H1 (cell line): ENCODE measurements around the gene MOB2. TPM values are rescaled to one million over a fixed set of nuclear protein-coding genes. Genes with fewer than 3 reads are reported as not detected.
A peak's percentile ranks its signal among the peaks of the same experiment; 100 is the strongest.

Experiments used
- CTCF ChIA-PET: fragments of 300-600 bp; sonication (Branson Sonifier 250); formaldehyde crosslinking; loops from one replicate; lab custom pipeline; 2021; ENCODE audit not compliant: partially characterized antibody; lab: Charles Lee
- POLR2A ChIA-PET: fragments of 300-600 bp; sonication (Branson Sonifier 250); formaldehyde crosslinking; loops from one replicate; lab custom pipeline; 2021; ENCODE audit warnings: inconsistent platforms; ENCODE audit not compliant: partially characterized antibody; lab: Charles Lee
- DNase-seq, 2 experiments: peaks; one replicate each; pipeline versions ENCODE4 v3.0.0 to v3.0.0-alpha.2; 2010 to 2022; ENCODE audit warnings: low spot score in 2 of 2, low read depth in 1 of 2, mixed read lengths in 1 of 2
- FAIRE-seq: peaks from 2 replicates; lab custom pipeline; 2011; peaks lifted over from hg19 to GRCh38; lab: Jason Lieb, UNC
- H2AFZ ChIP-seq: 2 replicates; pipeline ENCODE4 v1.8.1; 2012; ENCODE audit warnings: low read length, inconsistent platforms
- H2AK5ac ChIP-seq: 2 replicates; pipeline ENCODE4 v1.6.1; 2013; ENCODE audit warnings: low read depth, low read length
- H2BK120ac ChIP-seq: replicated peaks from 2 replicates; pipeline ENCODE3; 2013; ENCODE audit warnings: low read depth, low read length, inconsistent platforms
- H2BK12ac ChIP-seq: 2 replicates; pipeline ENCODE4 v1.6.1; 2013; ENCODE audit warnings: low read depth, low read length
- H2BK15ac ChIP-seq: 2 replicates; pipeline ENCODE4 v1.6.1; 2013; ENCODE audit warnings: low read length
- H2BK20ac ChIP-seq: 2 replicates; pipeline ENCODE4 v1.6.1; 2013; ENCODE audit warnings: low read length
- H2BK5ac ChIP-seq: 2 replicates; pipeline ENCODE4 v1.6.1; 2013; ENCODE audit warnings: low read depth, low read length
- H3K14ac ChIP-seq: 2 replicates; pipeline ENCODE4 v1.6.1; 2013; ENCODE audit warnings: inconsistent platforms; ENCODE audit not compliant: insufficient read length
- H3K18ac ChIP-seq: 2 replicates; pipeline ENCODE4 v1.6.1; 2013; ENCODE audit warnings: low read length; ENCODE audit errors: extremely low read depth
- H3K23ac ChIP-seq: 2 replicates; pipeline ENCODE4 v1.6.1; 2013; ENCODE audit warnings: inconsistent platforms; ENCODE audit not compliant: insufficient read length
- H3K23me2 ChIP-seq: 2 replicates; pipeline ENCODE4 v1.6.1; 2013; ENCODE audit warnings: low read depth, low read length
- H3K27ac ChIP-seq: 2 replicates; pipeline ENCODE4 v1.6.1; 2011; ENCODE audit warnings: low read depth, low read length, inconsistent platforms
- H3K27me3 ChIP-seq, 4 experiments: replicated peaks in 1 of 4; 1 replicate in 1 of 4; 2 replicates in 3 of 4; pipeline versions ENCODE4 v1.6.1 to v1.8.1; 2011 to 2013; ENCODE audit warnings: low read length in 3 of 4, mild to moderate bottlenecking in 3 of 4, inconsistent platforms in 2 of 4, mixed read lengths in 2 of 4, moderate library complexity in 1 of 4; ENCODE audit not compliant: control insufficient read depth in 3 of 4, insufficient read depth in 3 of 4; ENCODE audit errors: extremely low read depth in 1 of 4
- H3K36me3 ChIP-seq, 4 experiments: 2 replicates each; pipeline versions ENCODE4 v1.6.1 to v1.8.1; 2011 to 2013; ENCODE audit warnings: mild to moderate bottlenecking in 4 of 4, low read length in 3 of 4, moderate library complexity in 2 of 4, control low read depth in 1 of 4, inconsistent platforms in 1 of 4; ENCODE audit not compliant: insufficient read depth in 4 of 4, control insufficient read depth in 2 of 4
- H3K4ac ChIP-seq: replicated peaks from 2 replicates; pipeline ENCODE3; 2013; ENCODE audit warnings: low read length, low read depth, mixed read lengths, inconsistent platforms; ENCODE audit not compliant: insufficient read length
- H3K4me1 ChIP-seq, 4 experiments: replicated peaks in 1 of 4; 1 replicate in 1 of 4; 2 replicates in 3 of 4; pipeline versions ENCODE4 v1.6.1 to v1.8.1; 2011 to 2013; ENCODE audit warnings: low read length in 3 of 4, inconsistent platforms in 2 of 4, mixed read lengths in 1 of 4; ENCODE audit not compliant: insufficient read depth in 4 of 4, control insufficient read depth in 3 of 4
- H3K4me2 ChIP-seq, 2 experiments: 2 replicates each; pipeline versions ENCODE4 v1.6.1 to v1.8.1; 2011 to 2013; ENCODE audit warnings: low read depth in 2 of 2, low read length in 2 of 2, control low read depth in 1 of 2, inconsistent platforms in 1 of 2, mild to moderate bottlenecking in 1 of 2; ENCODE audit not compliant: insufficient read depth in 1 of 2
- H3K4me3 ChIP-seq, 4 experiments: fragments of 200-600, 300-600 bp in 1 of 4; sonication (generic), shearing (Covaris generic), sonication (Bioruptor Twin) in 1 of 4; 2 replicates each; pipeline versions ENCODE4 v1.5.1 to v1.8.1; 2011 to 2016; ENCODE audit warnings: low read length in 4 of 4, low read depth in 3 of 4, control low read depth in 2 of 4, inconsistent platforms in 2 of 4, mild to moderate bottlenecking in 2 of 4, mixed read lengths in 1 of 4, moderate library complexity in 1 of 4; ENCODE audit not compliant: insufficient read depth in 2 of 4; ENCODE audit errors: extremely low read depth in 1 of 4
- H3K56ac ChIP-seq: replicated peaks from 2 replicates; pipeline ENCODE3; 2013; ENCODE audit warnings: low read depth, mild to moderate bottlenecking, mixed read lengths, low read length, inconsistent platforms; ENCODE audit not compliant: insufficient read length
- H3K79me1 ChIP-seq: 2 replicates; pipeline ENCODE4 v1.6.1; 2013; ENCODE audit warnings: low read depth, low read length, control low read depth
- H3K79me2 ChIP-seq, 2 experiments: 2 replicates each; pipeline versions ENCODE4 v1.6.1 to v1.8.1; 2012 to 2013; ENCODE audit warnings: low read length in 2 of 2, mild to moderate bottlenecking in 2 of 2, inconsistent platforms in 1 of 2; ENCODE audit not compliant: insufficient read depth in 2 of 2, control insufficient read depth in 1 of 2
- H3K9ac ChIP-seq, 4 experiments: replicated peaks in 1 of 4; 1 replicate in 1 of 4; 2 replicates in 3 of 4; pipeline versions ENCODE4 v1.6.1 to v1.8.1; 2011 to 2013; ENCODE audit warnings: low read depth in 3 of 4, low read length in 3 of 4, control low read depth in 2 of 4, mild to moderate bottlenecking in 2 of 4, moderate library complexity in 2 of 4, inconsistent platforms in 1 of 4; ENCODE audit errors: extremely low read depth in 1 of 4
- H3K9me3 ChIP-seq, 2 experiments: 2 replicates each; pipeline versions ENCODE4 v1.6.1 to v1.8.1; 2012 to 2013; ENCODE audit warnings: mild to moderate bottlenecking in 2 of 2, moderate library complexity in 2 of 2, control low read depth in 1 of 2, inconsistent platforms in 1 of 2, low read depth in 1 of 2, low read length in 1 of 2, mixed read lengths in 1 of 2; ENCODE audit not compliant: insufficient read depth in 2 of 2
- H4K20me1 ChIP-seq, 2 experiments: replicated peaks in 1 of 2; 2 replicates each; pipeline versions ENCODE3 to v1.8.1; 2011 to 2013; ENCODE audit warnings: inconsistent platforms in 2 of 2, low read length in 2 of 2, mild to moderate bottlenecking in 1 of 2; ENCODE audit not compliant: insufficient read depth in 2 of 2, control insufficient read depth in 1 of 2
- H4K5ac ChIP-seq: 2 replicates; pipeline ENCODE4 v1.6.1; 2013; ENCODE audit warnings: low read length, low read depth, mixed read lengths, inconsistent platforms; ENCODE audit not compliant: insufficient read length
- H4K8ac ChIP-seq: 2 replicates; pipeline ENCODE4 v1.8.0; 2013; ENCODE audit warnings: mild to moderate bottlenecking, moderate library complexity, low read length, inconsistent platforms; ENCODE audit not compliant: insufficient read depth; ENCODE audit errors: extremely low read depth
- H4K91ac ChIP-seq: replicated peaks from 2 replicates; pipeline ENCODE3; 2013; ENCODE audit warnings: low read length, mixed read lengths, inconsistent platforms; ENCODE audit not compliant: insufficient read length
- CBX5 ChIP-seq: fragments of 300-800, 300-1000 bp; sonication (generic); IDR thresholded peaks from 2 replicates; pipeline ENCODE4 v1.7.1; 2016; ENCODE audit warnings: antibody characterized with exemption, low read length, low read depth
- NRF1 ChIP-seq: IDR thresholded peaks from 2 replicates; pipeline ENCODE4 v1.6.1; 2011; ENCODE audit warnings: mild to moderate bottlenecking, low read depth, low read length, improper control_type of control experiment
- RFX5 ChIP-seq: IDR thresholded peaks from 2 replicates; pipeline ENCODE4 v1.6.1; 2011; ENCODE audit warnings: low read depth, low read length, improper control_type of control experiment, borderline replicate concordance
- WGBS, 2 experiments: shearing (Covaris generic) in 1 of 2; methylation state at CpG; one replicate each; pipeline versions ENCODE4 v1.1.6 to v1.1.7; 2013 to 2015; ENCODE audit warnings: low lambda C conversion rate in 2 of 2, mixed read lengths in 2 of 2, inconsistent platforms in 1 of 2, low coverage in 1 of 2, missing lambda C conversion rate in 1 of 2; ENCODE audit not compliant: insufficient replicate concordance in 2 of 2, insufficient coverage in 1 of 2, insufficient read length in 1 of 2; ENCODE audit errors: extremely low coverage in 1 of 2, missing lambda C conversion rate in 1 of 2; 5-methylcytosine and 5-hydroxymethylcytosine counted together
- polyA plus RNA-seq, 7 experiments: library from polyadenylated mRNA; depleted of rRNA in 3 of 7; stranded (reverse) in 5 of 7; unstranded in 2 of 7; fragments of >200 nt in 5 of 7; fragments of 200-250 nt in 2 of 7; gene quantifications; 1 replicate in 5 of 7; 2 replicates in 1 of 7; 4 replicates in 1 of 7; pipeline versions ENCODE4 v1.2.1 to v1.2.3, GENCODE V29; 2011 to 2013; ENCODE audit warnings: missing spikeins in 2 of 7, mixed read lengths in 2 of 7
- total RNA-seq: library from RNA; stranded (reverse); fragmentation: NEBNext Ultra II Directional; extraction: Animal tissue kit (Norgen Biotek cat#: 25700); gene quantifications from 2 replicates; pipeline ENCODE4 v1.2.1, GENCODE V29; 2021

MOB2 gene
- total and polyA plus RNA-seq, 2 of the 8 experiments (the other 6 are each of a cell fraction or from before 2014, with no cell fraction given) = 18.6 to 28.2 TPM

GRCh38 chr11:1502168-1502953, 15.8 kb upstream of the MOB2 start:
- no peak overlapping the region for H2BK120ac ChIP-seq
- no peak for TF ChIP-seq RFX5
- TF ChIP-seq CBX5 = no peak
- TF ChIP-seq NRF1 = no peak
- H3K4ac ChIP-seq = no peak overlapping the region
- H3K18ac ChIP-seq = no peak overlapping the region; the same call in 1 of the 2 replicates
- H3K79me1 ChIP-seq = peaks cover 29% of the 10 kb centered on the region
- H3K4me1 ChIP-seq = peaks cover 0 to 9% (median 5%) of the 10 kb centered on the region in 4 experiments; a peak in 3 of 7 replicates
- no peak overlapping the region for H2BK20ac ChIP-seq
- H4K20me1 ChIP-seq = peaks cover 5 to 13% of the 10 kb centered on the region in 2 experiments
- no peak overlapping the region for H3K23ac ChIP-seq
- no peak overlapping the region for H3K56ac ChIP-seq
- ChIA-PET POLR2A (no interaction called here), CTCF (interaction anchor here (1.0 to 1.2 kb wide), 3 partner anchors 9 to 37 kb away, joined by 3 to 4 read pairs (median 3); no protein-coding TSS in a partner anchor)
- no peak overlapping the region for H4K5ac ChIP-seq
- no peak overlapping the region for H3K4me2 ChIP-seq
- no peak overlapping the region for H2BK12ac ChIP-seq
- H3K36me3 ChIP-seq = no peaks in the 10 kb centered on the region
- H3K79me2 ChIP-seq = peaks cover 0 to 36% of the 10 kb centered on the region in 2 experiments; a peak in 1 of 4 replicates
- H3K4me3 ChIP-seq = no peak overlapping the region
- WGBS, 2 experiments = 91% methylated on average over 23 of the region's 24 CpGs; no CpG with 5 or more reads in 1 of the 2 experiments
- H3K14ac ChIP-seq = no peak overlapping the region
- no peak overlapping the region for H2AK5ac ChIP-seq
- DNase-seq (no peak), FAIRE-seq (no peak)
- peaks cover 0 to 8% of the 10 kb centered on the region in 2 experiments; a peak in 1 of 4 replicates for H3K9me3 ChIP-seq
- H3K23me2 ChIP-seq = no peaks in the 10 kb centered on the region
- no peak overlapping the region; the same call in 1 of the 2 replicates for H2BK5ac ChIP-seq
- no peak overlapping the region for H3K9ac ChIP-seq
- H2BK15ac ChIP-seq = no peak overlapping the region
- H3K27me3 ChIP-seq = no peaks in the 10 kb centered on the region
- H4K8ac ChIP-seq = peak overlapping the region; percentile 74; the same call in 1 of the 2 replicates
- H3K27ac ChIP-seq = no peak overlapping the region
- H4K91ac ChIP-seq = no peak overlapping the region
- no peak overlapping the region for H2AFZ ChIP-seq
